GM12891 (cell line): ENCODE results near the gene EGFL7.

ENCODE experiments used
- POLR2A ChIP-seq: IDR thresholded peaks from 2 replicates; pipeline ENCODE4 v1.6.1; 2011; ENCODE audit warnings: low read depth, low read length, control low read depth
- POLR2AphosphoS5 ChIP-seq: IDR thresholded peaks from 2 replicates; pipeline ENCODE4 v1.6.1; 2011; ENCODE audit warnings: low read depth, low read length, control low read depth
- SPI1 ChIP-seq: IDR thresholded peaks from 2 replicates; pipeline ENCODE4 v1.6.1; 2011; ENCODE audit warnings: low read depth, low read length, control low read depth

DNA sequence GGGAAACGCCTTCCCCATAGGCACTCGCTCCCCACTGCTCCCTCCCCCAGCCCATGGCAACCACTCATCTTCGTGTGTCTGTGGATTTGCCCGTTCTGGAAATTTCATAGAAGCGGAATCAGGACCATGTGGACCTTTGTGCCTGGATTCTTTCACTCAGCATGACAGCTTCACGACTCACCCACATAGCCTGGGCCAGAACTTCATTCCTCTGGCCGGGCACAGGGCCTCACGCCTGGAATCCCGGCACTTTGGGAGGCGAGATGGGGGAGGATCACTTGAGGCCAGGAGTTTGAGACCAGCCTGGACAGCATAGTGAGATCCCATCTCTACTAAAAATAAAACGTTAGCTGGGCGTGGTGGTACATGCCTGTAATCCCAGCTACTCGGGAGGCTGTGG, 37.6 kb downstream of the EGFL7 start:
- TF ChIP-seq POLR2A (no peak), SPI1 (no peak), POLR2AphosphoS5 (no peak)
